Ascending aorta (tissue), 2 donors: ENCODE data around the gene CATSPERB. TPM values are rescaled to one million over a fixed set of nuclear protein-coding genes. Genes with fewer than 3 reads are reported as not detected.

Experiments
- DNase-seq, 2 donors: peaks; one replicate each; pipeline ENCODE4 v3.0.0-alpha.2; 2019; ENCODE audit warnings: low spot score in 2 of 2
- H3K27ac ChIP-seq, 2 donors: fragments of 200-600 bp; sonication (generic); one replicate each; pipeline ENCODE4 v1.5.1; 2016 to 2017; ENCODE audit warnings: mild to moderate bottlenecking in 1 of 2
- H3K27me3 ChIP-seq: fragments of 200-600 bp; sonication (generic); one replicate; pipeline ENCODE4 v1.5.1; 2017
- H3K36me3 ChIP-seq, 2 donors: fragments of 200-600 bp; sonication (generic); one replicate each; pipeline ENCODE4 v1.5.1; 2016
- H3K4me1 ChIP-seq, 2 donors: fragments of 200-600 bp; sonication (generic); one replicate each; pipeline ENCODE4 v1.5.1; 2016 to 2017; ENCODE audit warnings: mild to moderate bottlenecking in 1 of 2
- H3K4me3 ChIP-seq, 2 donors: fragments of 200-600 bp; sonication (generic); one replicate each; pipeline ENCODE4 v1.5.1; 2016 to 2017; ENCODE audit warnings: mild to moderate bottlenecking in 1 of 2
- H3K9me3 ChIP-seq, 2 donors: fragments of 200-600 bp; sonication (generic); one replicate each; pipeline ENCODE4 v1.5.1; 2016
- intact Hi-C: fragments of 100-400 bp; cut with DNase I; formaldehyde crosslinking; loops from one replicate; pipeline ENCODE4 v1.15.1; 2023
- total RNA-seq: library from RNA; depleted of rRNA; stranded (reverse); fragments of >200 nt; gene quantifications from one replicate; pipeline ENCODE4 v1.1.0, GENCODE V29; 2016
- TF ChIP-seq, protein P1 (sequence below), 3 experiments: fragments of 200-600 bp in 2 of 3; fragments of 450-650 bp in 1 of 3; sonication (generic) in 2 of 3; IDR thresholded peaks; one replicate each; pipeline ENCODE4 v1.5.1; 2016 to 2019; ENCODE audit warnings: antibody characterized with exemption in 3 of 3, mild to moderate bottlenecking in 1 of 3, moderate library complexity in 1 of 3

Gene CATSPERB
- total RNA-seq, 1 donor from 2014 or later = 4.3 TPM

- Histone ChIP-seq H3K4me3 (no peak overlapping the region), H3K9me3 (no peaks in the 10 kb centered on the region), H3K27ac (no peak overlapping the region), H3K36me3 (no peaks in the 10 kb centered on the region), H3K27me3 (no peaks in the 10 kb centered on the region), H3K4me1 (no peaks in the 10 kb centered on the region)
- no peak for DNase-seq
- TF ChIP-seq, protein P1, sequence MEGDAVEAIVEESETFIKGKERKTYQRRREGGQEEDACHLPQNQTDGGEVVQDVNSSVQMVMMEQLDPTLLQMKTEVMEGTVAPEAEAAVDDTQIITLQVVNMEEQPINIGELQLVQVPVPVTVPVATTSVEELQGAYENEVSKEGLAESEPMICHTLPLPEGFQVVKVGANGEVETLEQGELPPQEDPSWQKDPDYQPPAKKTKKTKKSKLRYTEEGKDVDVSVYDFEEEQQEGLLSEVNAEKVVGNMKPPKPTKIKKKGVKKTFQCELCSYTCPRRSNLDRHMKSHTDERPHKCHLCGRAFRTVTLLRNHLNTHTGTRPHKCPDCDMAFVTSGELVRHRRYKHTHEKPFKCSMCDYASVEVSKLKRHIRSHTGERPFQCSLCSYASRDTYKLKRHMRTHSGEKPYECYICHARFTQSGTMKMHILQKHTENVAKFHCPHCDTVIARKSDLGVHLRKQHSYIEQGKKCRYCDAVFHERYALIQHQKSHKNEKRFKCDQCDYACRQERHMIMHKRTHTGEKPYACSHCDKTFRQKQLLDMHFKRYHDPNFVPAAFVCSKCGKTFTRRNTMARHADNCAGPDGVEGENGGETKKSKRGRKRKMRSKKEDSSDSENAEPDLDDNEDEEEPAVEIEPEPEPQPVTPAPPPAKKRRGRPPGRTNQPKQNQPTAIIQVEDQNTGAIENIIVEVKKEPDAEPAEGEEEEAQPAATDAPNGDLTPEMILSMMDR (IDR thresholded peaks at IDR 0.05) = no peak
- intact Hi-C loops = no loop called here
These were observed 9.5 kb downstream of the CATSPERB start for GRCh38 chr14:91722386-91722785.

GRCh38 chr14:91719839-91720238, 12.0 kb downstream of the CATSPERB start:
- H3K9me3 ChIP-seq = no peaks in the 10 kb centered on the region
- H3K27me3 ChIP-seq = no peaks in the 10 kb centered on the region
- H3K4me1 ChIP-seq = no peaks in the 10 kb centered on the region
- H3K36me3 ChIP-seq = no peaks in the 10 kb centered on the region
- no peak overlapping the region for H3K4me3 ChIP-seq
- TF ChIP-seq, protein P1 (IDR thresholded peaks at IDR 0.05) = no peak
- H3K27ac ChIP-seq = no peak overlapping the region
- intact Hi-C loops = no loop called here
- no peak for DNase-seq

- H3K27me3 ChIP-seq = no peaks in the 10 kb centered on the region
- H3K9me3 ChIP-seq = no peaks in the 10 kb centered on the region
- TF ChIP-seq, protein P1 (IDR thresholded peaks at IDR 0.05) = no peak
- H3K4me1 ChIP-seq = no peaks in the 10 kb centered on the region
- H3K4me3 ChIP-seq = no peak overlapping the region
- intact Hi-C loops = no loop called here
- H3K27ac ChIP-seq = no peak overlapping the region
- H3K36me3 ChIP-seq = no peaks in the 10 kb centered on the region
- no peak for DNase-seq
These were observed 14.9 kb downstream of the CATSPERB start for GRCh38 chr14:91716999-91717398.

GRCh38 chr14:91714805-91715204, 17.1 kb downstream of the CATSPERB start:
- H3K9me3 ChIP-seq = no peaks in the 10 kb centered on the region
- TF ChIP-seq, protein P1 (IDR thresholded peaks at IDR 0.05) = no peak
- intact Hi-C loops = no loop called here
- H3K36me3 ChIP-seq = no peaks in the 10 kb centered on the region
- no peaks in the 10 kb centered on the region for H3K4me1 ChIP-seq
- no peak overlapping the region for H3K4me3 ChIP-seq
- H3K27ac ChIP-seq = no peak overlapping the region
- no peaks in the 10 kb centered on the region for H3K27me3 ChIP-seq
- DNase-seq = no peak

- no peaks in the 10 kb centered on the region for H3K4me1 ChIP-seq
- no peak overlapping the region for H3K4me3 ChIP-seq
- no peaks in the 10 kb centered on the region for H3K36me3 ChIP-seq
- no peaks in the 10 kb centered on the region for H3K27me3 ChIP-seq
- TF ChIP-seq, protein P1 (IDR thresholded peaks at IDR 0.05) = no peak
- H3K9me3 ChIP-seq = no peaks in the 10 kb centered on the region
- intact Hi-C loops = no loop called here
- H3K27ac ChIP-seq = no peak overlapping the region
- no peak for DNase-seq
These were observed 23.1 kb downstream of the CATSPERB start for GRCh38 chr14:91708795-91709194.

- no peak overlapping the region for H3K27ac ChIP-seq
- no peak overlapping the region for H3K4me3 ChIP-seq
- TF ChIP-seq, protein P1 (IDR thresholded peaks at IDR 0.05) = no peak
- no peaks in the 10 kb centered on the region for H3K9me3 ChIP-seq
- DNase-seq = no peak
- H3K36me3 ChIP-seq = no peaks in the 10 kb centered on the region
- H3K27me3 ChIP-seq = no peaks in the 10 kb centered on the region
- H3K4me1 ChIP-seq = no peaks in the 10 kb centered on the region
- intact Hi-C loops = no loop called here
These were observed 24.9 kb downstream of the CATSPERB start for GRCh38 chr14:91706996-91707395.
